ENCODE data around the gene CNEP1R1. TPM values are rescaled to one million over a fixed set of nuclear protein-coding genes. Genes with fewer than 3 reads are reported as not detected.

CNEP1R1 gene
- total and polyA plus RNA-seq, 2 of the 8 experiments (the other 6 are each of a cell fraction or from before 2014, with no cell fraction given) = 10.6 to 13.6 TPM

GRCh38 chr16:50047864-50048263 is 22.8 kb downstream of the CNEP1R1 start:
- CTCF ChIA-PET (ENCODE audit: partially characterized antibody) = interaction anchor here (0.7 kb wide), 1 partner anchor 82 kb away, joined by 3 read pairs; no protein-coding TSS in a partner anchor
- no peak overlapping the region for H3K4me3 ChIP-seq (ENCODE audit: extremely low read depth in 1 of 4, insufficient read depth in 2 of 4, low read depth in 3 of 4, low read length in 4 of 4)
- 74% methylated on average over 2 of the region's 2 CpGs; no CpG with 5 or more reads in 1 of the 2 experiments for whole genome bisulfite sequencing, 2 experiments (ENCODE audit: extremely low coverage in 1 of 2, insufficient coverage in 1 of 2, insufficient read length in 1 of 2, insufficient replicate concordance in 2 of 2, low coverage in 1 of 2, low lambda C conversion rate in 2 of 2, missing lambda C conversion rate in 1 of 2)
- no peak overlapping the region for H4K8ac ChIP-seq (ENCODE audit: extremely low read depth, insufficient read depth, low read length)
- H2BK20ac ChIP-seq (ENCODE audit: low read length) = no peak overlapping the region
- H3K14ac ChIP-seq (ENCODE audit: insufficient read length) = no peak overlapping the region
- H3K4me1 ChIP-seq (replicated peaks in 1 of 4; ENCODE audit: control insufficient read depth in 3 of 4, insufficient read depth in 4 of 4, low read length in 3 of 4) = peaks cover 0 to 3% (median 0%) of the 10 kb centered on the region in 4 experiments; a peak in 1 of 7 replicates
- no peaks in the 10 kb centered on the region; a peak in 1 of 7 replicates for H3K27me3 ChIP-seq (replicated peaks in 1 of 4; ENCODE audit: control insufficient read depth in 3 of 4, extremely low read depth in 1 of 4, insufficient read depth in 3 of 4, low read length in 3 of 4)
- H3K18ac ChIP-seq (ENCODE audit: extremely low read depth, low read length) = no peak overlapping the region
- H4K91ac ChIP-seq (replicated peaks; ENCODE audit: insufficient read length, low read length) = no peak overlapping the region
- H3K56ac ChIP-seq (replicated peaks; ENCODE audit: insufficient read length, low read depth, low read length) = no peak overlapping the region
- DNase-seq (ENCODE audit: low read depth in 1 of 2, low spot score in 2 of 2) (no peak), FAIRE-seq (no peak)
- no peak overlapping the region for H2AFZ ChIP-seq (ENCODE audit: low read length)
- POLR2A ChIA-PET (ENCODE audit: partially characterized antibody) = no interaction called here
- H3K9me3 ChIP-seq (ENCODE audit: insufficient read depth in 2 of 2, low read depth in 1 of 2, low read length in 1 of 2) = no peaks in the 10 kb centered on the region
- no peaks in the 10 kb centered on the region for H3K23me2 ChIP-seq (ENCODE audit: low read depth, low read length)
- H3K79me2 ChIP-seq (ENCODE audit: control insufficient read depth in 1 of 2, insufficient read depth in 2 of 2, low read length in 2 of 2) = no peaks in the 10 kb centered on the region
- no peak overlapping the region for H2BK15ac ChIP-seq (ENCODE audit: low read length)
- H3K79me1 ChIP-seq (ENCODE audit: low read depth, low read length) = no peaks in the 10 kb centered on the region
- H2AK5ac ChIP-seq (ENCODE audit: low read depth, low read length) = no peak overlapping the region
- H3K4ac ChIP-seq (replicated peaks; ENCODE audit: insufficient read length, low read depth, low read length) = no peak overlapping the region
- H3K27ac ChIP-seq (ENCODE audit: low read depth, low read length) = no peak overlapping the region
- no peaks in the 10 kb centered on the region for H4K20me1 ChIP-seq (replicated peaks in 1 of 2; ENCODE audit: control insufficient read depth in 1 of 2, insufficient read depth in 2 of 2, low read length in 2 of 2)
- H2BK120ac ChIP-seq (replicated peaks; ENCODE audit: low read depth, low read length) = no peak overlapping the region
- H3K23ac ChIP-seq (ENCODE audit: insufficient read length) = no peak overlapping the region
- no peak overlapping the region for H3K4me2 ChIP-seq (ENCODE audit: insufficient read depth in 1 of 2, low read depth in 2 of 2, low read length in 2 of 2)
- H2BK5ac ChIP-seq (ENCODE audit: low read depth, low read length) = no peak overlapping the region
- no peak overlapping the region for H2BK12ac ChIP-seq (ENCODE audit: low read depth, low read length)
- H3K9ac ChIP-seq (replicated peaks in 1 of 4; ENCODE audit: extremely low read depth in 1 of 4, low read depth in 3 of 4, low read length in 3 of 4) = no peak overlapping the region
- H3K36me3 ChIP-seq (ENCODE audit: control insufficient read depth in 2 of 4, insufficient read depth in 4 of 4, low read length in 3 of 4) = no peaks in the 10 kb centered on the region
- no peak overlapping the region for H4K5ac ChIP-seq (ENCODE audit: insufficient read length, low read depth, low read length)
